ENCODE data around the gene GRAP2.

Gene GRAP2

DNA sequence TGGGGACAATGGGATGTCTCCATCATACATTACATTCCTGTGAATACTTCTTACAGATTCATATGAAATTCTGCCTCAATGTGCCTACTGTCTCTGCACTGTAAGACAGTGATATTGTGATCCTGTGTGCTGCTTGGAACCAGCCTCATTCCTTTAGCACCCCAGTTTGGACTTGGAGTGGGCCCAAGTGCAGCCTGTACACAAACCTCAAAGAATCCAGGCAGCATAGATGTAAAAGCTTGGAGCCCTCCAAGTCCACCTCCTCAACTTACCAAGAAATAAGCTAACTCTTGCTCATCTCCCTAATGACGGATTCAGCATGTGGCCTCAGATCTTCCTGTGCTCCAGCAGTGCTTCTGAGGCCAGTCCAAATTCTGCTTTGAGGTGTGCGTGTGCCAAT, 24.4 kb downstream of the GRAP2 start:
- DNase-seq (ENCODE audit: low read depth in 2 of 2), result no peak

DNA sequence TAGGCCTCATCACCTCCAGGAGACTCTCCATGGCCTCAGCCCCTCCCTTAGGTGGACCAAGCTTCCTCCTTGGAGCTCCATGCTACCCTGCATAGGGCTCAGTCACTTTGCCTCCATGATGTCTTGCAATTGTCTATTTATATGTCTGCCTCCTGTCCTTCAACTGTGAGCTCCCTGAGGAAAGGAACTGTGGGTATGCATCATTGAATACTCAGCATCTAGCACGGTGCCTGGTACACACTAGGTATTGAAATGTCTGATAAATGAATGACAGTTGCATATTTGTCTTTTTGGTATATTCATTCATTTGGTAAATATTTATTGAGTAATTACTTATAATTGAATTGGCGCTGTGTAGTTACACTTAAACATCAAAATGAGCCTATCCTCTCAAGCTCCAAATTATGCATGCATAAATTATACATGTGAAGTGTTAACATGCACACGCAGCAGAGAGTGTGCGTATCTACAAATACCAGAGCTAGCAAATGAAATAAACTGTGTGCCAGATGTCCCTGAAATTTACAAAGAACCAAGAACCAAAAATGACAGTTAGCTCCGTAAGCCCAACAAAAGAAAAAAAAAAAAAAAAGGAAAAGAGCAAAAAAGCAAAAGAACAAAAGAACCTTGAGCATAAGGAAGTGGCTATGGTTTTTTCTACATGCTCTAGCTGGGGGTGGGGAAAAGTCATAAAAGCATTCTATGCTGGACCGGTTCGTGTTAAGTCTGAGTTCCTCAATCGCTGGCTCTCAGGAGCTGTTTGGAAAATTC, 25.2 kb downstream of the GRAP2 start:
- DNase-seq (ENCODE audit: low read depth in 2 of 2), result no peak

DNA sequence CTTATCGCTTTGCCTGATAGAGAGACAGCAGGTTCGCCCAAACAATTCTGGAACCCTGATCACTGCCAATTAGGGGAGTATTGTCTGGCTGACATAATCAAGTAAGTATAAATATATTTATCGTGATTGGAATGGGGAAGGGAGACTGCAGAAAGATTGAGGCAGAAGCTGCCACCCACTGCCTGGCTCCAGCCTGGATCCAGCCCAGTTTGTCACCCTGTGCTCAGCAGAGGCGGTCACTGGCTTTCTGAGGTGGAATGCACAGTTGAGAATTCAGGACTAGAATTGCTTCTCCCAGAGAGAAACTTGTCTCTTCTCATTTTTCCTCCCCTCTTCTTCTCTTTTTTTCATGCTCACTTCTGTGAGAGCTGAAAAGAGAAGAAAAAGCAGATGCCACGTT, 25.9 kb downstream of the GRAP2 start:
- no peak for DNase-seq (ENCODE audit: low read depth in 2 of 2)

DNA sequence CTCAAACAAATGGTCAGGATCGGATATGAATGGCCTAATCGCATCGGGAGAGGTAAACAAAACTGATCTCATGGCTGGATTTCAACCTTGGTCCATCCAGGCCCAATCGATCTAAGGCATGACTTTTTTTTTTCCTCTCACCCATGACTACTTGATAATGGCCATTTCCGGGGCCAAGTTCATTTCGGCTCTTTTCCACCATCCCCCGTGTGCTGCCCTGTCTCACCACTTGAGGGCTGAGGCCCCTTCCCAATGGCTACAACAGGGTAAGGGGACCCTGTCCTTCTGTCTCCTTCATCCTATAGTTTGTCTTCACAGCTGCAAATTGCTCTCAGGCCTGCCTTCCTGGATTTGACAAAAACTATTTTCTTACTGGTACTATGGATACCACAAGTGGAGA, 26.7 kb downstream of the GRAP2 start:
- DNase-seq (ENCODE audit: low read depth in 2 of 2), result no peak

DNA sequence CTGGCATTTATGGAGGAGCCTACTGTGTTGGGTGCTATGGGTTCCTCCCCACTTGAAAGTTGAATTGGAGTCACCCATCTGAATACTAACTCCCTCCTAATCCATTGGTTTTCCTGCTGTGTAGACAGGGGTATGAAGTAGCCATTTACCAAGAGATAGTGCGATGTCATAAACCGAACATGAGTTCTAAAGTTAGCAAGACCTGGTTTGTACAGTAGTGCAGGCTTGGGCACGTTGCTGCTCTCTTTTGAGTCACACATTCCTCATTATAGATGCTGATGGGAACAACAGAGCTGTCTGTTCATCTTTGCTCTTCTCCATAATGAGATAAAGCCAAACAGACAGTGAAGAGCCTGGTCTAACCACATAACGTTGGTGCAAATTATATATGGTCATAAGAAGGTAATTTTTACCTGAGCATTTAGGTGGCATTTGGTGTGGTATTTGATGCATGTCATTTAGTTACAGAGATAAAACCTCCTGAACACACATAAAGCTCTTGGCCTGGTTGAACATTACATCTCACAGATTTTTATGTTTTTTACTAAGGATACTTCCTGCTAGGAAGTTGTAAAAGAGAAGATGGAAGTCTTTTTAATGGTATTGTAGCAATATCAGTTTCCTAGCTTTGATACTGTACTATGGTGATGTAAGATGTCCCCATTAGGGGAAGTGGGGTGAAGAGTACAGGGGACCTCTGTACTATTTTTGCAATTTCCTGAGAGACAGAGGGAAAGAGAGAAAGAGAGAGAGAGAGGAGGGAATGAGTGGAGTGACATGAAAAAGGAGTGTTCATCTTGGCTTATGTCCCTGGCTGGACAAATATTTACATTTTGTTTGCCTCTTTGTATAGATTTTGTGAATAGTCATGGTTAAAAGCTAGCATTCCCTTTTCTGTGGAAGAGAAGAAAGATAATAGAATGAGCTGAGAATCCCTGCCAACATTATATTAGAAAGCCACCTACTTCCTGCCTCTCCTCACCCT, 27.9 kb downstream of the GRAP2 start:
- no peak for DNase-seq (ENCODE audit: low read depth in 2 of 2)

DNA sequence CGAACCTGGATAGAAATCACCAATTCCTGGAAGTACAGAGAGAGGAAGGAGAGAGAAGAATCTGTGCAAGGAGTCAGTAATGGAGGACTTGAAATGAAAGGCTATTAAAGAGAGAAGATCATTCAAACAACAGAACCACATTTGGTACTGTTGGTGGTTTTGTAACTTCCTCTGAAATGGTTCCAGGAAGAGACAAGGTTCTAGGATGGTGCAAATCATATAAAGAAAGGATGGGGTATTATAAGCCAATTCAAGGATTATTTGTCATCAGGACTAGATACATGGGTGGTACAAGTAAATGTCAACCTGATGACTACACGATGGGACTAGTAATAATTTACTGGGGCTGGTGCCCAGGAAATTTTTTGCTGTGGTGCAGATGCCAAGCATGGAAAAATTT, 30.4 kb downstream of the GRAP2 start:
- no peak for DNase-seq (ENCODE audit: low read depth in 2 of 2)

DNA sequence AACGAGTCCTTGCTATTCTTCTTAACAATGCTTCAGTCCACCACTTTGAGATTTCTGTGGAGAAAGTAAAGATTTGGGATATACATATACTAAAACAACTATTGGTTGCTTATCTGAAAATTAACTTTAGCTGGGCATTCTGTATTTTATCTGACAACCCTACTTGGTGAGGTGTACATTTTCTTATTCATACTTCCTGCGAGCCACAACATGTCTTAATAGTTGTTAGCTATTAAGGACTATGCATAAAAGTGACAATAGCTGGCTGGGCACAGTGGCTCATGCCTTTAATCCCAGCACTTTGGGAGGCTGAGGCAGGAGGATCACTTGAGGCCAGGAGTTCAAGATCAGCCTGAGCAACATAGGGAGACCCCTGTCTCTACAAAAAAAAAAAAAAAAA, 31.3 kb downstream of the GRAP2 start:
- DNase-seq (ENCODE audit: low read depth in 2 of 2), result no peak

DNA sequence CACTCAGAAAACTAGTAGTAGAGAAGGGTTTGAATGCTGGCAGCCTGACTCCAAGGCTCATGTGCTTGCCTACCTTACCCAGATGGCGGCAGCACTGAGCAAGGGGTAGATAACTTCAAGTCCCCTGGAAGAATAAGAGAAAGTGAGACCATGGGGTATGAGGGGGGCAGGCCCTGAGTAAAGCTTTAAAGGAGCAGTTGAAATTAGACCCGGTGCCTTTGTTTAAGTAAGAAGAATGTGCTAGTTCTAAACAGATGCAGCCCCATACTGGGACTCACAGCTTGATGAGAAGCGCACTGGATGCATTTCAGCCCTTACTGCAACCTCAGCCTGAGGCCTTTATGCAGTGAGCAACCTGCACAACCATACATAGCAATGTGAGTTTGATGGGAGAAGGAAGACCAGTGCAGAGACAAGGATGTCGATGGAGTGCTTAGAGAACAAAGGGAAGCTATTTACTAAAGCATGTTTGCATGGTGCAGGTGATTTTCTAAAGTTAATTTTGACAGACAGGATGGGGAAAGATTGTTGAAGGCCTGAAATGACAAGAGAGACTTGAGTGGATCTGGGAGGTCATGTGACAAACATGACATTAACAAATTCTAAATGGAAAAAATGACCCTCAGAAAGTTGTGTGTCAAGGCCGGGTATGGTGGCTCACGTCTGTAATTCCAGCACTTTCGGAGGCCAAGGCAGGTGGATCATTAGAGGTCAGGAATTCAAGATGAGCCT, 32.2 kb downstream of the GRAP2 start:
- no peak for DNase-seq (ENCODE audit: low read depth in 2 of 2)

DNA sequence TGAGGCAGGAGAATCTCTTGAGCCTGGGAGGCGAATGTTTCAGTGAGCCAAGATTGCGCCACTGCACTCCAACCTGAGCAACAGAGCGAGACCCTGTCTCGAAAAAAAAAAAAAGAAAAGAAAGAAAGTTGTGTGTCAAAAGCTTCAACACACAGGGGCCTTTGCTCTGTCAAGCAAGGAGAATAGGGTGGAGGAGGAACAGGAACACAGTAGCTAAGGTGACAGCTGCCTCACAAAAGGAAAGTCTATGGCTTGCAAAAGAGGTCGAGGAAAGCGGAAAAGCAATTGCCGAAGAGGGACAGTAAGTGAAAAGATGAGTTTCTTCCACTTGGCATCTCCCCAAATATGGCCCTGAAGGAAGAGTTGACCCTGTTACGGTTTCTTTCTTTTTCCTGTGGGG, 32.9 kb downstream of the GRAP2 start:
- no peak for DNase-seq (ENCODE audit: low read depth in 2 of 2)

DNA sequence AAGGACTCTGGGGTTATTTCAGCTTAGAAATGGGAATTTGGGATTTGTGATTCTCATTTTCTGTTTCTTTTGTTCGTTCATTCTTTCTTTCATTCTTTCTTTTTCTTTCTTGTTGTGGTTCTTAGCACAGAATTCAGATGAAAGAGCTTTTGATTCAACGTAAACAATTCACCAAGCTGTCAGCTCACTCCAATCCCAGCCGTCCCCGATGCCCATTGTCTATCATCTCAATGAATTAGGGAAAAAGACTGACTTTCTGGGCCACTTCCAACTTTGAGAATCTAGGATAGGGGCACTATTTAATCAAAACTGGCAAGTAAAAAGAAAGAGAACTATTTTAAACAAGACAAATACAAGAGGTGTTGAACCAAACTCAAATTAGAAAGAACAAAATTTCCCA, 34.2 kb downstream of the GRAP2 start:
- DNase-seq (ENCODE audit: low read depth in 2 of 2), result no peak

DNA sequence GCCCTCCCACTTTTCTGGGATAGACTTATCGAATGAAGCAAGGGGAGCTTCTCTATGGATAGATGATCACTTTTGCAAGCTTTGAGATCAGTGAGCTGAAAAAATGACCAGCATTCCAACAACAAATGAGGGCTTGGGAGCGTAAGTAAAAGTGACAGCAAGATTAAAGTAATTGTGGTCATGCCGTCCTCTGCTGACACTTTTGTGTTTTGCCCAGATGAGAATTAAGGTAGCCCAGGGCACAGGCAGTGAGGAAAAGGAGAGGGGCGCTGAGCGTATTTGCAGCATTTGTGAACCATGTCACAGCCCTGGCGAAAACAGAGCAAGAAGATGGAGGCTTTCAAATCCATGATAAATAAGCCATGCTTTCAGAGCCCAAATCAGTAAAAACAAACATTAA, 34.7 kb downstream of the GRAP2 start:
- no peak for DNase-seq (ENCODE audit: low read depth in 2 of 2)

DNA sequence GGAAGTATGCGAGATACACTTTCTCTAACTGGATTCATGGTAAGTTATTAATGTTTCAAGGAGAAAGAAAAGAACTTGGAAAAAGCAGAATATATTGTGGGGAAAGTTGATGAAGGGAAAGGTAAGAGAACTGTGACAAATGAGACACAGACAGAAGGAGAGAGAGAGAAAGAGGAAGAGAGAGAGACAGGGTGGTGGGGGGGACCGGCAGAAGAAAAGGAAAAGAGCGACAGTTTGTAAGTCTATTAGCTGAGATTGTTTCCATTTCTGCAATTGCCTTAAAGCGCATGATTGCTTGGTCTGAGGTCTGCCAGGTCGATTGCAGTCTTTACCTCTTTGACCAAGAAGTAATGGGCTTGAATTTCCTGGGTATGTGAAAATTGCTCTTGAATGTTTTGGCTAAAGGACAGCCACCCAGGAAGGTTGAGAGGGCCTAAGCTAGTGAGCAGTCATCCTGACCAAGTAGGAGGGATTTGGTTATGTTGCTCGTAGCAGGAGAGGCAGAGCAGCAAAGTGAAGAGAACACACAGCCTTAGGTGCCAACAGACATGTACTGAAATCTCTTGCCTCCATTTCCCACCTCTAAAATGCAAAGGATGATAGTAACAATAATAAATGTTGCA, 35.8 kb downstream of the GRAP2 start:
- DNase-seq (ENCODE audit: low read depth in 2 of 2), result no peak

DNA sequence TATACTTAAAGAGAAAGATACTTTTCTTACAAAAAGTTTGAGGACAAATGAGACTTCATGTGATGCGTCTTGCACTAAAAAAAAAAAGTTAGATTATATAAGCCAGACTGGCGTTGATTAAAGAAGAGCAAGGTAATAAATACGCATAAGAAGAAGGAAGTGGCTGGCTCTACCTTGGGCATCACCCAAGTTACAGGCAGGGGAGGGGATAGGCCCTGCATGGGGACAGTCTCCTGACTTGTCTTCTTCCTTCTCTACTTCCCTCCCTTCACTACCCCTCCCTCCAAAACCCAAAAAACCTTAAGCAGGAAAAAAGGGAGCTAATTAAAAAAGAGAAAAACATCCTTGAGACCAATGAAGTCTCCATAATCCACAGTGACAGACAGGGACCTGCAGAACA, 37.0 kb downstream of the GRAP2 start:
- no peak for DNase-seq (ENCODE audit: low read depth in 2 of 2)

DNA sequence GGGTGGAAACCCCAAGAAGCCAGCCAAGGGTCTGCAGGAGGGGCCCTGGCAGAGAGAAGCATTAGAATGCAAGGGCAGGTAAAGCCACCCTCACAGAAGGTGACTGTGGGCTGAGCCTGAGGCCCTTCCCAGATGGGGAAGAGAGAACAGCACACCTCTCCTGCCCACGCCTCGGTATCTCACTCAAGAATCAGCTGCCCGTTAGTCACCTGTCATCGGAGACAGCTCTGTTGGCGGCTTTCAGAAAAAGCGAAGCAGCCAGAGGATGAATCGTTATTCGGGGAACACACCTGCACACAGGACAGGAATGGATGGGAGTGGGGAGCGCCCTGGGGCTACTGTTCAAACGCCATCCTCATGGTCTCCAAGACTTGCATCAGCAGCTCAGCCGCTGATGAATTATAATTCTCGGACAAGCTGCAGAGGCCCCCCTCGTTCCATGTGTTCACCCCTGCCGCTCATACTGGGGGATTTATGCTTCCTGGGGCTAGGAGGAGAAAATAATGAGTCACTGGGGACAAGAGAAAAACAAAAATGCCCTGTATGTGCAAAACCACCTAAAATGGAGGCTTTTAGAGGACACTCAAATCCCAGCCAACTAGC, 37.7 kb downstream of the GRAP2 start:
- no peak for DNase-seq (ENCODE audit: low read depth in 2 of 2)

DNA sequence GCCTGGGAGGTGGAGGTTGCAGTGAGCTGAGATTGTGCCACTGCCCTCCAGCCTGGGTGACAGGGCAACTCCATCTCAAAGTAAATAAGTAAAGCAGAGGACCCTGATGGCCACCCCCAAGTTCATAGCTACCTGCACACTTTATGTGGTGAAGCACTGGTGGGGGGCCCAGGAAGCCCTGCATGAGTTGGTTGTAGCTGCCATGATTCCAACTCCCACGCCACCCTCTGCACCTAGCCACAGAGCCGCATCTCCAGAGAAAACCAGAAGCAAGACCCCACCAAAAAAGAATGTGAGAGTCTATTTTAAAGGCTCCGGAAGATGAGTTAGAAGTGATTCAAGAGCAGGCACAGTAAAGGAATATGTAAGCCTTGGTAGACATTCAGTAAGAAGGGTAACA, 38.9 kb downstream of the GRAP2 start:
- DNase-seq (ENCODE audit: low read depth in 2 of 2), result no peak

DNA sequence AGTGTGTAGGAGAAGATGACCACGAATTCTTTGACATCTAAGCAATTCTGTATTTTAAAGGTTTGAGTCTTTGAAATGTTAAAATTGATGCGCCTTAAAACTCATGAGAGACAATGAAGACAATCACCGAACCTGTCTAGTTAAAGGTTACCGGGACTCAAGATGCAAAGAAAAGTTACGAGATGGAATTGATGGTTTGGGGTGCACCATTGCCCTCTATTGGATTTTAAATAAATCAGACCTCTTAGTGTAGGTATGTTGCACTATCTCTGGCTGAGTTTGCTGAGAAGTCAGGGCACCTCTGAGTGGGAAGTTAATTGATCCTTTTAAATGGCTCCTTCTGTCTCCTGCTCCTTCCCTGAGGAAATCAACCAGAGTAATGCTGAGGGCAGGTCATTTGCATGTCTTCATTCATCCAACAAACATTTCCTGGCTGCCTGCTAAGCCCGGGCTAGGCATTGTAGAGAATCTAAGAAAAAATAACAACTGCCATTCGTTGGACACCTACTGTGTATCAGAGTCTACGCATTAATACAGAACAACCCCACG, 39.9 kb downstream of the GRAP2 start:
- no peak for DNase-seq (ENCODE audit: low read depth in 2 of 2)

DNA sequence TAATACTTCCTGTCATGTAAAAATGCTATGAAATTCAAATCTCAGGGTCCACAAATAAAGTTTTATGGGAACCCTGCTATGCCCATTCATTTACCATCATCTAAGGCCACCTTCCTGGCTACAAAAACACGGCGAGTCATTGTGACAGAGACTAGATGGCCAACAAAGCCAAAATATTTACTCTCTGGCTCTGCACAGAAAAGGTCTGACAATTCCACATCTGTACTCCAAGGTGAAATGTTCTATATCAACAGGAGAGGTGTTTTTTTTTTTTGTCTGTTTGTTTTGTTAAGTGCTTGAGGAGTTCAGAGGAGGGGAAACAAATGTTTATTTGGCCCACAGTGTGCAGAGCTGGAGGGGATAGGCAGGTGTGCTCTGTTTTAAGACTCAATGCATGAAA, 40.7 kb downstream of the GRAP2 start:
- DNase-seq (ENCODE audit: low read depth in 2 of 2), result no peak

DNA sequence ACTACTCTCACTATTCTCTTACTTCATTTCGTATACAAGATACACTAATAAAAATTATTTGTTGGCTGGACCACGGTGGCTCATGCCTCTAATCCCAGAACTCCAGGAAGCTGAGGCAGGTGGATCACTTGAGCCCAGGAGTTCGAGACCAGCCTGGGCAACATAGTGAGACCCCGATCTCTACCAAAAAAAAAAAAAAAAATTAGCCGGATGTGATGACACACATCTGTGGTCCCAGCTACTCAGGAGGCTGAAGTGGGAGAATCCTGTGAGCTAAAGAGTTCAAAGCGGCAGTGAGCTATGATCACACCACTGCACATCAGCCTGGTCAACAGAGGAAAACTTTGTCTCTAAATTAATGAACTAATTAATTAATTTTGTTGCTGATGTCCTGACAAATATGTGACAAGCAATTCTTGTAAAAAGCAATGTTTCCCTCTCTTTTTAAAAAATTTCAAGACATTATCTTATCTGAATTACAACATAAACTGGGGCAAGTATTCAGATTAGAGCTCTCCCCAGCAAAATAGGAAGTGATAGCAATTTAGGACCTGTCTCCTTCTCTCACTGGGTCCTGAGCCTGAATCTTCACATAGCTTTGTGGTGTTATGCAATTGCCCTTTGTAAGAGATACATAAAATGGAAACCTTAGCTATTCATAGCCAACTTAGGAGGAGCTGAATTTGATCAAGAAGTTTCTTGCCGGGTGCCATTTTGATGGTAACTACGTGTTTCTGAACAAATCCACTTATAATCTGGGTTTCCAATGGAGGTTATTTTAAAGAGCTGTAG, 41.8 kb downstream of the GRAP2 start:
- no peak for DNase-seq (ENCODE audit: low read depth in 2 of 2)

DNA sequence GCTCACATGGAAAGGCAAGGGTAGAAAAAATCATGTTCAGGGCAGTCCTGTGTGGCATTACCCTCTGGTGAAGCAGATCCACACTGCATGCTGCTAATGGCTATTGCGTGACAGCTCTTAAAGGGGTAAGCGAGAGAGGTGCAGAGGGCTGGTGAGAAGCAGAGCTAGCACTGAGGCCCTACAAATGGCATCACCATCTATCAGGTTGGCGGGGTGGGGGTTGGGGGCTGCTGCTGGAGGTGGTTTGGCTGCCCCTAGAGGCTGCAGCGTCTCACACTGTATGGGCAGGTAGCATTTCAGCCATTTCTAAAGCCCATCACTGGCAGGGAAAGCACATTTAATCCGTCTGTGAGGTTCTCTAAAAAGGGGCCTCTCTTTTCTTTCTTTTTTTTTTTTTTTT, 42.5 kb downstream of the GRAP2 start:
- no peak for DNase-seq (ENCODE audit: low read depth in 2 of 2)

Measured in fibroblast of skin of left biceps (primary cell).